HEK293 (cell line): ENCODE results near the gene PIP5K1C.

Source experiments
- CTCF ChIA-PET: fragments of 350-600 bp; formaldehyde crosslinking; extraction: SDS; loops from one replicate; lab custom pipeline; 2021; ENCODE audit warnings: antibody characterized with exemption; lab: Yijun Ruan, JAX
- POLR2A ChIA-PET: fragments of 300-600 bp; formaldehyde crosslinking; extraction: SDS; loops from one replicate; lab custom pipeline; 2020; ENCODE audit warnings: antibody characterized with exemption, inconsistent platforms; lab: Yijun Ruan, JAX
- H3K27ac ChIP-seq: fragments of 200-500 bp; sonication (Bioruptor generic); 2 replicates; pipeline ENCODE4 v1.5.1; 2014; ENCODE audit warnings: low read depth, low read length, control low read depth, inconsistent platforms; ENCODE audit errors: extremely low read depth
- H3K36me3 ChIP-seq, 2 experiments: fragments of 200-500 bp in 1 of 2; sonication (Bioruptor generic) in 1 of 2; 1 replicate in 1 of 2; 2 replicates in 1 of 2; pipeline ENCODE4 v1.5.1; 2014 to 2017; ENCODE audit warnings: inconsistent platforms in 2 of 2, low read length in 2 of 2; ENCODE audit not compliant: control insufficient read depth in 2 of 2, insufficient read depth in 1 of 2
- H3K4me1 ChIP-seq: fragments of 200-500 bp; sonication (Bioruptor generic); 2 replicates; pipeline ENCODE4 v1.5.1; 2014; ENCODE audit warnings: mild to moderate bottlenecking, low read length, inconsistent platforms; ENCODE audit not compliant: control insufficient read depth, insufficient read depth
- H3K4me3 ChIP-seq: 2 replicates; pipeline ENCODE4 v1.5.1; 2011; ENCODE audit warnings: low read depth, mild to moderate bottlenecking, control low read depth, low read length, moderate library complexity
- H3K9me3 ChIP-seq: fragments of 200-500 bp; sonication (Bioruptor generic); 2 replicates; pipeline ENCODE4 v1.5.1; 2014; ENCODE audit warnings: low read depth, low read length, inconsistent platforms; ENCODE audit not compliant: control insufficient read depth, insufficient read depth
- GLIS2 ChIP-seq: fragments of 450-650 bp; formaldehyde crosslinking; IDR thresholded peaks from 2 replicates; pipeline ENCODE4 v1.5.1; 2016; ENCODE audit warnings: missing biosample characterization, missing genetic modification characterization
- SP7 ChIP-seq: fragments of 450-650 bp; formaldehyde crosslinking; IDR thresholded peaks from 2 replicates; pipeline ENCODE4 v1.5.1; 2016; ENCODE audit warnings: missing biosample characterization, missing genetic modification characterization
- ZNF114 ChIP-seq: fragments of 450-650 bp; formaldehyde crosslinking; IDR thresholded peaks from 2 replicates; pipeline ENCODE4 v1.5.0; 2017; ENCODE audit warnings: missing biosample characterization, missing genetic modification characterization
- ZNF133 ChIP-seq: fragments of 450-650 bp; formaldehyde crosslinking; IDR thresholded peaks from 2 replicates; pipeline ENCODE4 v1.5.1; 2016; ENCODE audit warnings: missing biosample characterization, missing genetic modification characterization
- ZNF560 ChIP-seq: fragments of 450-650 bp; formaldehyde crosslinking; IDR thresholded peaks from 2 replicates; pipeline ENCODE4 v1.5.1; 2017; ENCODE audit warnings: missing biosample characterization, missing genetic modification characterization, borderline replicate concordance
- ZNF664 ChIP-seq: fragments of 450-650 bp; formaldehyde crosslinking; IDR thresholded peaks from 2 replicates; pipeline ENCODE4 v1.5.1; 2016; ENCODE audit warnings: missing biosample characterization, missing genetic modification characterization
- TF ChIP-seq, protein P1 (sequence below): fragments of 450-650 bp; formaldehyde crosslinking; optimal IDR thresholded peaks from 2 replicates; pipeline ENCODE3; 2016; ENCODE audit warnings: missing biosample characterization, mild to moderate bottlenecking, missing genetic modification characterization
- TF ChIP-seq, protein P2 (sequence below): fragments of 450-650 bp; formaldehyde crosslinking; IDR thresholded peaks from 2 replicates; pipeline ENCODE4 v1.5.1; 2016; ENCODE audit warnings: missing biosample characterization, missing genetic modification characterization
- TF ChIP-seq, protein P3 (sequence below): fragments of 450-650 bp; formaldehyde crosslinking; IDR thresholded peaks from 2 replicates; pipeline ENCODE4 v1.5.1; 2016; ENCODE audit warnings: missing biosample characterization, missing genetic modification characterization
- TF ChIP-seq, protein P4 (sequence below): fragments of 450-650 bp; formaldehyde crosslinking; IDR thresholded peaks from 2 replicates; pipeline ENCODE4 v1.5.1; 2016; ENCODE audit warnings: missing biosample characterization, missing genetic modification characterization

Gene PIP5K1C

DNA sequence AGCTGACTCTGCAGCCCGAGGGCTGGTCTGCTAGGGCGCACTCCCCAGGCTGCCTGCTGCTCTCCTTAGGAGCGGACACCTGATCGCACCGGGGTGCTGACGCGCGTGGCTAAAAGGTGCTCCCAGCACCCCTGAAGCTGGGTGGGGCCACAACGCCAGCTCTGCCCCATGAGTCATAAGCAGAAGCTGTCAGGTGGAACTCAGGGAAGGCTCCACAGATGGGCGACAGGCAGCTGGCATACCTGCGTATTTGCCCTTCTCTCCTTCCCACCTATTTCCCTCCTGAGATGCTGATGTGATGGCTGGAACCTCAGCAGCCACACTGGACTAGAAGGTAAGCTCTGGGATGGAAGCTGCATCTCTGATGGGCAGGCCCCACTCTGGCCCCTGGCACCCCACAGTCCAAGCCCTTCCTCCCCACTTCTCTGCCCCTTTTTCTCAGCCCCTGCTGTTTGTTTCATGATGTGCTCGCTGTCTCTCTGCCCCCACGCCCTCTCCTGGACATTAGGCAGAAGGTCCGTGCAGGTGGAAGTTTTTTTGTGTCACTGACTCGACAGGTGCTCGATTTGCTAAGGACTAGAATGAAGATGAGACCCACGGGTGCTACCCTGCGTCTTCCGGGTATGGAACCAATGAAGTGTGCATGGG, 43.4 kb downstream of the PIP5K1C start (continued):
- TF ChIP-seq ZNF133 (tag by site-specific recombination) (no peak), SP7 (tag by site-specific recombination) (peak; percentile 41; the same call in 1 of the 2 replicates), ZNF114 (tag by site-specific recombination) (no peak)
- TF ChIP-seq, protein P1, sequence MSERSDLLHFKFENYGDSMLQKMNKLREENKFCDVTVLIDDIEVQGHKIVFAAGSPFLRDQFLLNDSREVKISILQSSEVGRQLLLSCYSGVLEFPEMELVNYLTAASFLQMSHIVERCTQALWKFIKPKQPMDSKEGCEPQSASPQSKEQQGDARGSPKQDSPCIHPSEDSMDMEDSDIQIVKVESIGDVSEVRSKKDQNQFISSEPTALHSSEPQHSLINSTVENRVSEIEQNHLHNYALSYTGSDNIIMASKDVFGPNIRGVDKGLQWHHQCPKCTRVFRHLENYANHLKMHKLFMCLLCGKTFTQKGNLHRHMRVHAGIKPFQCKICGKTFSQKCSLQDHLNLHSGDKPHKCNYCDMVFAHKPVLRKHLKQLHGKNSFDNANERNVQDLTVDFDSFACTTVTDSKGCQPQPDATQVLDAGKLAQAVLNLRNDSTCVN: no peak
- TF ChIP-seq, protein P2, sequence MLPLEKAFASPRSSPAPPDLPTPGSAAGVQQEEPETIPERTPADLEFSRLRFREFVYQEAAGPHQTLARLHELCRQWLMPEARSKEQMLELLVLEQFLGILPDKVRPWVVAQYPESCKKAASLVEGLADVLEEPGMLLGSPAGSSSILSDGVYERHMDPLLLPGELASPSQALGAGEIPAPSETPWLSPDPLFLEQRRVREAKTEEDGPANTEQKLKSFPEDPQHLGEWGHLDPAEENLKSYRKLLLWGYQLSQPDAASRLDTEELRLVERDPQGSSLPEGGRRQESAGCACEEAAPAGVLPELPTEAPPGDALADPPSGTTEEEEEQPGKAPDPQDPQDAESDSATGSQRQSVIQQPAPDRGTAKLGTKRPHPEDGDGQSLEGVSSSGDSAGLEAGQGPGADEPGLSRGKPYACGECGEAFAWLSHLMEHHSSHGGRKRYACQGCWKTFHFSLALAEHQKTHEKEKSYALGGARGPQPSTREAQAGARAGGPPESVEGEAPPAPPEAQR: no peak

DNA sequence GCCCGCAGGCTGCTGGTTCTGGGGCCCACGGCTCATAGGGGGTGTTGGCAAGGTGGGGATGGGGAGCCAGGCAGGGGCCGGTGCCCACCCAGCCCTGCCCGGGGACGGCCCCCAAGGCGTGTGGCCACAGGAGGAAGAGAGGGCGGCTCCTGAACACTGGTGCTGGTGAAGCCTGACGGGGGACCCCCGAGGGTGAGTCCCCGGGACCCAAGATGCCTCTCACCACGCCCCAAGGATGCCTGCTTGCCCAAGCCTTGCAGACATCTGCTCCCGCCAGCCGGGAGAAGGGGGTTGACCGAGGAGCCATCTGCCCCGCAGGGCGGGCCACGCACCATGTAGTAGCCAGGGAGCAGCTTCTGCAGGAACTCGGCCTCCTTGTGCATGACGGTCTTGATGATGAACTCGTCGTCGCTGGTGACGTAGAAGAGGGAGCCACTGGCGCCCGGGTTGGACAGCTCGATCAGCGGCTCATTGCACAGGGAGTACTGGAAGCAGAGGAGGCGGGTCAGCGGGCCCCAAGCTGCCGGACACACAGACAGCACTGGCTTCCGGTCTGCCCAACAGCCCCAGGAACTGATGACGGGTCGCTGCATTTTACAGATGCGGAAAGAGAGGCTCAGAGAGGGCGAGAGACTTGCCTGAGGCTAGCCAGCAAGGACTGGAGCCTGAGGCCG, 44.1 kb downstream of the PIP5K1C start:
- Histone ChIP-seq H3K9me3 (no peaks in the 10 kb centered on the region), H3K4me3 (no peak overlapping the region), H3K36me3 (peaks cover 0 to 72% of the 10 kb centered on the region in 2 experiments; a peak in 2 of 3 replicates), H3K27ac (no peak overlapping the region), H3K4me1 (no peaks in the 10 kb centered on the region)
- TF ChIP-seq ZNF664 (tag by site-specific recombination) (no peak), GLIS2 (tag by site-specific recombination) (0 out of 2 replicates have a peak, but pooled peaks have one; percentile 18)
- TF ChIP-seq, protein P3, sequence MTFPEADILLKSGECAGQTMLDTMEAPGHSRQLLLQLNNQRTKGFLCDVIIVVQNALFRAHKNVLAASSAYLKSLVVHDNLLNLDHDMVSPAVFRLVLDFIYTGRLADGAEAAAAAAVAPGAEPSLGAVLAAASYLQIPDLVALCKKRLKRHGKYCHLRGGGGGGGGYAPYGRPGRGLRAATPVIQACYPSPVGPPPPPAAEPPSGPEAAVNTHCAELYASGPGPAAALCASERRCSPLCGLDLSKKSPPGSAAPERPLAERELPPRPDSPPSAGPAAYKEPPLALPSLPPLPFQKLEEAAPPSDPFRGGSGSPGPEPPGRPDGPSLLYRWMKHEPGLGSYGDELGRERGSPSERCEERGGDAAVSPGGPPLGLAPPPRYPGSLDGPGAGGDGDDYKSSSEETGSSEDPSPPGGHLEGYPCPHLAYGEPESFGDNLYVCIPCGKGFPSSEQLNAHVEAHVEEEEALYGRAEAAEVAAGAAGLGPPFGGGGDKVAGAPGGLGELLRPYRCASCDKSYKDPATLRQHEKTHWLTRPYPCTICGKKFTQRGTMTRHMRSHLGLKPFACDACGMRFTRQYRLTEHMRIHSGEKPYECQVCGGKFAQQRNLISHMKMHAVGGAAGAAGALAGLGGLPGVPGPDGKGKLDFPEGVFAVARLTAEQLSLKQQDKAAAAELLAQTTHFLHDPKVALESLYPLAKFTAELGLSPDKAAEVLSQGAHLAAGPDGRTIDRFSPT (tag by site-specific recombination): 0 out of 2 replicates have a peak, but pooled peaks have one; percentile 24
- ChIA-PET CTCF (interaction anchor here (0.6 kb wide), 1 partner anchor 41 kb away, joined by 3 read pairs; no protein-coding TSS in a partner anchor), POLR2A (interaction anchor here (0.5 kb wide), 1 partner anchor 217 kb away, joined by 4 read pairs; no protein-coding TSS in a partner anchor)

- H3K4me3 ChIP-seq: no peak overlapping the region
- peaks cover 0 to 68% of the 10 kb centered on the region in 2 experiments; a peak in 2 of 3 replicates for H3K36me3 ChIP-seq
- H3K9me3 ChIP-seq: no peaks in the 10 kb centered on the region
- CTCF ChIA-PET: interaction anchor here (0.6 to 0.9 kb wide), 2 partner anchors 42 to 44 kb away, joined by 3 read pairs; no protein-coding TSS in a partner anchor
- TF ChIP-seq, protein P4, sequence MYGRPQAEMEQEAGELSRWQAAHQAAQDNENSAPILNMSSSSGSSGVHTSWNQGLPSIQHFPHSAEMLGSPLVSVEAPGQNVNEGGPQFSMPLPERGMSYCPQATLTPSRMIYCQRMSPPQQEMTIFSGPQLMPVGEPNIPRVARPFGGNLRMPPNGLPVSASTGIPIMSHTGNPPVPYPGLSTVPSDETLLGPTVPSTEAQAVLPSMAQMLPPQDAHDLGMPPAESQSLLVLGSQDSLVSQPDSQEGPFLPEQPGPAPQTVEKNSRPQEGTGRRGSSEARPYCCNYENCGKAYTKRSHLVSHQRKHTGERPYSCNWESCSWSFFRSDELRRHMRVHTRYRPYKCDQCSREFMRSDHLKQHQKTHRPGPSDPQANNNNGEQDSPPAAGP: peak; percentile 63; the same call in 1 of the 2 replicates
- TF ChIP-seq ZNF560 (tag by site-specific recombination): no peak
- H3K4me1 ChIP-seq: no peaks in the 10 kb centered on the region
- no peak overlapping the region for H3K27ac ChIP-seq
- POLR2A ChIA-PET: interaction anchor here (0.5 kb wide), 2 partner anchors 216 to 1271 kb away, joined by 3 to 4 read pairs; no protein-coding TSS in a partner anchor
Observed at GRCh38 chr19:3655402-3656072, 44.7 kb downstream of the PIP5K1C start.
